ENCODE data around the gene PTP4A2. TPM values are rescaled to one million over a fixed set of nuclear protein-coding genes. Genes with fewer than 3 reads are reported as not detected.

The PTP4A2 gene
- total and polyA plus RNA-seq, 2 of the 8 experiments (the other 6 are each of a cell fraction or from before 2014, with no cell fraction given): 87.4 to 214 TPM

- Histone ChIP-seq H3K9me3 (ENCODE audit: insufficient read depth in 2 of 2, low read depth in 1 of 2, low read length in 1 of 2) (no peaks in the 10 kb centered on the region), H3K23me2 (ENCODE audit: low read depth, low read length) (no peaks in the 10 kb centered on the region), H4K20me1 (replicated peaks in 1 of 2; ENCODE audit: control insufficient read depth in 1 of 2, insufficient read depth in 2 of 2, low read length in 2 of 2) (peaks cover 3 to 9% of the 10 kb centered on the region in 2 experiments), H4K91ac (replicated peaks; ENCODE audit: insufficient read length, low read length) (no peak overlapping the region), H3K18ac (ENCODE audit: extremely low read depth, low read length) (no peak overlapping the region), H2AK5ac (ENCODE audit: low read depth, low read length) (no peak overlapping the region), H3K4me3 (ENCODE audit: extremely low read depth in 1 of 4, insufficient read depth in 2 of 4, low read depth in 3 of 4, low read length in 4 of 4) (no peak overlapping the region), H4K5ac (ENCODE audit: insufficient read length, low read depth, low read length) (no peak overlapping the region), H3K14ac (ENCODE audit: insufficient read length) (no peak overlapping the region), H3K36me3 (ENCODE audit: control insufficient read depth in 2 of 4, insufficient read depth in 4 of 4, low read length in 3 of 4) (no peaks in the 10 kb centered on the region; a peak in 1 of 8 replicates), H2BK120ac (replicated peaks; ENCODE audit: low read depth, low read length) (no peak overlapping the region), H2BK15ac (ENCODE audit: low read length) (no peak overlapping the region), H2BK12ac (ENCODE audit: low read depth, low read length) (no peak overlapping the region), H4K8ac (ENCODE audit: extremely low read depth, insufficient read depth, low read length) (no peak overlapping the region), H3K4ac (replicated peaks; ENCODE audit: insufficient read length, low read depth, low read length) (no peak overlapping the region), H2BK20ac (ENCODE audit: low read length) (no peak overlapping the region), H3K79me2 (ENCODE audit: control insufficient read depth in 1 of 2, insufficient read depth in 2 of 2, low read length in 2 of 2) (peaks cover 12 to 85% of the 10 kb centered on the region in 2 experiments), H3K9ac (replicated peaks in 1 of 4; ENCODE audit: extremely low read depth in 1 of 4, low read depth in 3 of 4, low read length in 3 of 4) (no peak overlapping the region), H3K4me1 (replicated peaks in 1 of 4; ENCODE audit: control insufficient read depth in 3 of 4, insufficient read depth in 4 of 4, low read length in 3 of 4) (peaks cover 0 to 6% (median 0%) of the 10 kb centered on the region in 4 experiments; a peak in 1 of 7 replicates), H3K4me2 (ENCODE audit: insufficient read depth in 1 of 2, low read depth in 2 of 2, low read length in 2 of 2) (no peak overlapping the region), H3K23ac (ENCODE audit: insufficient read length) (no peak overlapping the region), H2AFZ (ENCODE audit: low read length) (no peak overlapping the region), H3K79me1 (ENCODE audit: low read depth, low read length) (no peaks in the 10 kb centered on the region; the same call in 1 of the 2 replicates), H2BK5ac (ENCODE audit: low read depth, low read length) (no peak overlapping the region), H3K56ac (replicated peaks; ENCODE audit: insufficient read length, low read depth, low read length) (no peak overlapping the region), H3K27me3 (replicated peaks in 1 of 4; ENCODE audit: control insufficient read depth in 3 of 4, extremely low read depth in 1 of 4, insufficient read depth in 3 of 4, low read length in 3 of 4) (no peaks in the 10 kb centered on the region), H3K27ac (ENCODE audit: low read depth, low read length) (no peak overlapping the region)
- TF ChIP-seq TAF1 (IDR thresholded peaks at IDR 0.05; ENCODE audit: low read depth, low read length) (no peak), GABPA (IDR thresholded peaks at IDR 0.05; ENCODE audit: borderline replicate concordance, insufficient read depth, low read length) (no peak), SAP30 (IDR thresholded peaks at IDR 0.05; ENCODE audit: insufficient read depth, insufficient replicate concordance, low read length) (no peak), JUND (IDR thresholded peaks at IDR 0.05; ENCODE audit: low read length) (no peak), SP2 (IDR thresholded peaks at IDR 0.05; ENCODE audit: low read length) (no peak), ATF3 (IDR thresholded peaks at IDR 0.05; ENCODE audit: insufficient read depth, low read depth, low read length) (no peak), EGR1 (IDR thresholded peaks at IDR 0.05; ENCODE audit: borderline replicate concordance, low read depth, low read length) (no peak), KDM5A (IDR thresholded peaks at IDR 0.05; ENCODE audit: low read length) (no peak), PHF8 (conservative IDR thresholded peaks at IDR 0.05; ENCODE audit: low read depth, low read length) (no peak), SP4 (IDR thresholded peaks at IDR 0.05; ENCODE audit: low read length) (no peak), TBP (IDR thresholded peaks at IDR 0.05; ENCODE audit: low read depth, low read length) (no peak), SIRT6 (IDR thresholded peaks at IDR 0.05; ENCODE audit: low read length) (no peak), NRF1 (IDR thresholded peaks at IDR 0.05; ENCODE audit: low read depth, low read length) (no peak)
- CTCF ChIA-PET (ENCODE audit: partially characterized antibody): interaction anchor here (0.9 to 1.6 kb wide), 5 partner anchors 10 to 107 kb away, joined by 3 to 6 read pairs (median 3); no protein-coding TSS in a partner anchor
- no peak for DNase-seq (ENCODE audit: low read depth in 1 of 2, low spot score in 2 of 2)
- no peak for FAIRE-seq
- 90% methylated on average over 2 of the region's 2 CpGs; no CpG with 5 or more reads in 1 of the 2 experiments for WGBS, 2 experiments (ENCODE audit: extremely low coverage in 1 of 2, insufficient coverage in 1 of 2, insufficient read length in 1 of 2, insufficient replicate concordance in 2 of 2, low coverage in 1 of 2, low lambda C conversion rate in 2 of 2, missing lambda C conversion rate in 1 of 2)
- POLR2A ChIA-PET (ENCODE audit: partially characterized antibody): interaction anchor here (2.3 kb wide), 1 partner anchor 20 kb away, joined by 8 read pairs; no protein-coding TSS in a partner anchor
Measured at GRCh38 chr1:31923901-31924535, 14.2 kb downstream of the PTP4A2 start.
